H1 (cell line): ENCODE measurements around the gene ZDHHC9. TPM values are rescaled to one million over a fixed set of nuclear protein-coding genes. Genes with fewer than 3 reads are reported as not detected.

Experiments used
- CTCF ChIA-PET: fragments of 300-600 bp; sonication (Branson Sonifier 250); formaldehyde crosslinking; loops from one replicate; lab custom pipeline; 2021; ENCODE audit not compliant: partially characterized antibody; lab: Charles Lee
- POLR2A ChIA-PET: fragments of 300-600 bp; sonication (Branson Sonifier 250); formaldehyde crosslinking; loops from one replicate; lab custom pipeline; 2021; ENCODE audit warnings: inconsistent platforms; ENCODE audit not compliant: partially characterized antibody; lab: Charles Lee
- DNase-seq, 2 experiments: peaks; one replicate each; pipeline versions ENCODE4 v3.0.0 to v3.0.0-alpha.2; 2010 to 2022; ENCODE audit warnings: low spot score in 2 of 2, low read depth in 1 of 2, mixed read lengths in 1 of 2
- FAIRE-seq: peaks from 2 replicates; lab custom pipeline; 2011; peaks lifted over from hg19 to GRCh38; lab: Jason Lieb, UNC
- H2AFZ ChIP-seq: 2 replicates; pipeline ENCODE4 v1.8.1; 2012; ENCODE audit warnings: low read length, inconsistent platforms
- H2AK5ac ChIP-seq: 2 replicates; pipeline ENCODE4 v1.6.1; 2013; ENCODE audit warnings: low read depth, low read length
- H2BK120ac ChIP-seq: replicated peaks from 2 replicates; pipeline ENCODE3; 2013; ENCODE audit warnings: low read depth, low read length, inconsistent platforms
- H2BK12ac ChIP-seq: 2 replicates; pipeline ENCODE4 v1.6.1; 2013; ENCODE audit warnings: low read depth, low read length
- H2BK15ac ChIP-seq: 2 replicates; pipeline ENCODE4 v1.6.1; 2013; ENCODE audit warnings: low read length
- H2BK20ac ChIP-seq: 2 replicates; pipeline ENCODE4 v1.6.1; 2013; ENCODE audit warnings: low read length
- H2BK5ac ChIP-seq: 2 replicates; pipeline ENCODE4 v1.6.1; 2013; ENCODE audit warnings: low read depth, low read length
- H3K14ac ChIP-seq: 2 replicates; pipeline ENCODE4 v1.6.1; 2013; ENCODE audit warnings: inconsistent platforms; ENCODE audit not compliant: insufficient read length
- H3K18ac ChIP-seq: 2 replicates; pipeline ENCODE4 v1.6.1; 2013; ENCODE audit warnings: low read length; ENCODE audit errors: extremely low read depth
- H3K23ac ChIP-seq: 2 replicates; pipeline ENCODE4 v1.6.1; 2013; ENCODE audit warnings: inconsistent platforms; ENCODE audit not compliant: insufficient read length
- H3K23me2 ChIP-seq: 2 replicates; pipeline ENCODE4 v1.6.1; 2013; ENCODE audit warnings: low read depth, low read length
- H3K27ac ChIP-seq: 2 replicates; pipeline ENCODE4 v1.6.1; 2011; ENCODE audit warnings: low read depth, low read length, inconsistent platforms
- H3K27me3 ChIP-seq, 4 experiments: replicated peaks in 1 of 4; 1 replicate in 1 of 4; 2 replicates in 3 of 4; pipeline versions ENCODE4 v1.6.1 to v1.8.1; 2011 to 2013; ENCODE audit warnings: low read length in 3 of 4, mild to moderate bottlenecking in 3 of 4, inconsistent platforms in 2 of 4, mixed read lengths in 2 of 4, moderate library complexity in 1 of 4; ENCODE audit not compliant: control insufficient read depth in 3 of 4, insufficient read depth in 3 of 4; ENCODE audit errors: extremely low read depth in 1 of 4
- H3K36me3 ChIP-seq, 4 experiments: 2 replicates each; pipeline versions ENCODE4 v1.6.1 to v1.8.1; 2011 to 2013; ENCODE audit warnings: mild to moderate bottlenecking in 4 of 4, low read length in 3 of 4, moderate library complexity in 2 of 4, control low read depth in 1 of 4, inconsistent platforms in 1 of 4; ENCODE audit not compliant: insufficient read depth in 4 of 4, control insufficient read depth in 2 of 4
- H3K4ac ChIP-seq: replicated peaks from 2 replicates; pipeline ENCODE3; 2013; ENCODE audit warnings: low read length, low read depth, mixed read lengths, inconsistent platforms; ENCODE audit not compliant: insufficient read length
- H3K4me1 ChIP-seq, 4 experiments: replicated peaks in 1 of 4; 1 replicate in 1 of 4; 2 replicates in 3 of 4; pipeline versions ENCODE4 v1.6.1 to v1.8.1; 2011 to 2013; ENCODE audit warnings: low read length in 3 of 4, inconsistent platforms in 2 of 4, mixed read lengths in 1 of 4; ENCODE audit not compliant: insufficient read depth in 4 of 4, control insufficient read depth in 3 of 4
- H3K4me2 ChIP-seq, 2 experiments: 2 replicates each; pipeline versions ENCODE4 v1.6.1 to v1.8.1; 2011 to 2013; ENCODE audit warnings: low read depth in 2 of 2, low read length in 2 of 2, control low read depth in 1 of 2, inconsistent platforms in 1 of 2, mild to moderate bottlenecking in 1 of 2; ENCODE audit not compliant: insufficient read depth in 1 of 2
- H3K4me3 ChIP-seq, 4 experiments: fragments of 200-600, 300-600 bp in 1 of 4; sonication (generic), shearing (Covaris generic), sonication (Bioruptor Twin) in 1 of 4; 2 replicates each; pipeline versions ENCODE4 v1.5.1 to v1.8.1; 2011 to 2016; ENCODE audit warnings: low read length in 4 of 4, low read depth in 3 of 4, control low read depth in 2 of 4, inconsistent platforms in 2 of 4, mild to moderate bottlenecking in 2 of 4, mixed read lengths in 1 of 4, moderate library complexity in 1 of 4; ENCODE audit not compliant: insufficient read depth in 2 of 4; ENCODE audit errors: extremely low read depth in 1 of 4
- H3K56ac ChIP-seq: replicated peaks from 2 replicates; pipeline ENCODE3; 2013; ENCODE audit warnings: low read depth, mild to moderate bottlenecking, mixed read lengths, low read length, inconsistent platforms; ENCODE audit not compliant: insufficient read length
- H3K79me1 ChIP-seq: 2 replicates; pipeline ENCODE4 v1.6.1; 2013; ENCODE audit warnings: low read depth, low read length, control low read depth
- H3K79me2 ChIP-seq, 2 experiments: 2 replicates each; pipeline versions ENCODE4 v1.6.1 to v1.8.1; 2012 to 2013; ENCODE audit warnings: low read length in 2 of 2, mild to moderate bottlenecking in 2 of 2, inconsistent platforms in 1 of 2; ENCODE audit not compliant: insufficient read depth in 2 of 2, control insufficient read depth in 1 of 2
- H3K9ac ChIP-seq, 4 experiments: replicated peaks in 1 of 4; 1 replicate in 1 of 4; 2 replicates in 3 of 4; pipeline versions ENCODE4 v1.6.1 to v1.8.1; 2011 to 2013; ENCODE audit warnings: low read depth in 3 of 4, low read length in 3 of 4, control low read depth in 2 of 4, mild to moderate bottlenecking in 2 of 4, moderate library complexity in 2 of 4, inconsistent platforms in 1 of 4; ENCODE audit errors: extremely low read depth in 1 of 4
- H3K9me3 ChIP-seq, 2 experiments: 2 replicates each; pipeline versions ENCODE4 v1.6.1 to v1.8.1; 2012 to 2013; ENCODE audit warnings: mild to moderate bottlenecking in 2 of 2, moderate library complexity in 2 of 2, control low read depth in 1 of 2, inconsistent platforms in 1 of 2, low read depth in 1 of 2, low read length in 1 of 2, mixed read lengths in 1 of 2; ENCODE audit not compliant: insufficient read depth in 2 of 2
- H4K20me1 ChIP-seq, 2 experiments: replicated peaks in 1 of 2; 2 replicates each; pipeline versions ENCODE3 to v1.8.1; 2011 to 2013; ENCODE audit warnings: inconsistent platforms in 2 of 2, low read length in 2 of 2, mild to moderate bottlenecking in 1 of 2; ENCODE audit not compliant: insufficient read depth in 2 of 2, control insufficient read depth in 1 of 2
- H4K5ac ChIP-seq: 2 replicates; pipeline ENCODE4 v1.6.1; 2013; ENCODE audit warnings: low read length, low read depth, mixed read lengths, inconsistent platforms; ENCODE audit not compliant: insufficient read length
- H4K8ac ChIP-seq: 2 replicates; pipeline ENCODE4 v1.8.0; 2013; ENCODE audit warnings: mild to moderate bottlenecking, moderate library complexity, low read length, inconsistent platforms; ENCODE audit not compliant: insufficient read depth; ENCODE audit errors: extremely low read depth
- H4K91ac ChIP-seq: replicated peaks from 2 replicates; pipeline ENCODE3; 2013; ENCODE audit warnings: low read length, mixed read lengths, inconsistent platforms; ENCODE audit not compliant: insufficient read length
- FOSL1 ChIP-seq: IDR thresholded peaks from 2 replicates; pipeline ENCODE4 v1.6.1; 2011; ENCODE audit warnings: mild to moderate bottlenecking, low read depth, low read length, moderate library complexity; ENCODE audit not compliant: insufficient read depth
- NRF1 ChIP-seq: IDR thresholded peaks from 2 replicates; pipeline ENCODE4 v1.6.1; 2011; ENCODE audit warnings: mild to moderate bottlenecking, low read depth, low read length, improper control_type of control experiment
- RNF2 ChIP-seq: fragments of 200-900, 300-1000 bp; sonication (generic); IDR thresholded peaks from 2 replicates; pipeline ENCODE4 v1.7.1; 2016; ENCODE audit warnings: borderline replicate concordance, low read depth, mild to moderate bottlenecking, antibody characterized with exemption, low read length; ENCODE audit not compliant: poor library complexity, severe bottlenecking; ENCODE audit errors: missing control alignments
- SP1 ChIP-seq: IDR thresholded peaks from 2 replicates; pipeline ENCODE4 v1.6.1; 2011; ENCODE audit warnings: low read depth, low read length
- USF2 ChIP-seq: IDR thresholded peaks from 2 replicates; pipeline ENCODE4 v1.6.1; 2011; ENCODE audit warnings: low read length, improper control_type of control experiment
- WGBS, 2 experiments: shearing (Covaris generic) in 1 of 2; methylation state at CpG; one replicate each; pipeline versions ENCODE4 v1.1.6 to v1.1.7; 2013 to 2015; ENCODE audit warnings: low lambda C conversion rate in 2 of 2, mixed read lengths in 2 of 2, inconsistent platforms in 1 of 2, low coverage in 1 of 2, missing lambda C conversion rate in 1 of 2; ENCODE audit not compliant: insufficient replicate concordance in 2 of 2, insufficient coverage in 1 of 2, insufficient read length in 1 of 2; ENCODE audit errors: extremely low coverage in 1 of 2, missing lambda C conversion rate in 1 of 2; 5-methylcytosine and 5-hydroxymethylcytosine counted together
- polyA plus RNA-seq, 7 experiments: library from polyadenylated mRNA; depleted of rRNA in 3 of 7; stranded (reverse) in 5 of 7; unstranded in 2 of 7; fragments of >200 nt in 5 of 7; fragments of 200-250 nt in 2 of 7; gene quantifications; 1 replicate in 5 of 7; 2 replicates in 1 of 7; 4 replicates in 1 of 7; pipeline versions ENCODE4 v1.2.1 to v1.2.3, GENCODE V29; 2011 to 2013; ENCODE audit warnings: missing spikeins in 2 of 7, mixed read lengths in 2 of 7
- total RNA-seq: library from RNA; stranded (reverse); fragmentation: NEBNext Ultra II Directional; extraction: Animal tissue kit (Norgen Biotek cat#: 25700); gene quantifications from 2 replicates; pipeline ENCODE4 v1.2.1, GENCODE V29; 2021

Gene ZDHHC9
- total and polyA plus RNA-seq, 2 of the 8 experiments (the other 6 are each of a cell fraction or from before 2014, with no cell fraction given), result 18.1 to 28.3 TPM

- Histone ChIP-seq H2BK12ac (no peak overlapping the region), H3K4me1 (no peaks in the 10 kb centered on the region), H3K27ac (no peak overlapping the region), H4K20me1 (no peaks in the 10 kb centered on the region), H2BK15ac (no peak overlapping the region), H2AFZ (no peak overlapping the region), H3K14ac (no peak overlapping the region), H3K9me3 (no peaks in the 10 kb centered on the region), H2BK20ac (no peak overlapping the region), H2BK120ac (no peak overlapping the region), H3K23me2 (no peaks in the 10 kb centered on the region), H3K79me2 (no peaks in the 10 kb centered on the region), H3K4ac (no peak overlapping the region), H2AK5ac (no peak overlapping the region), H3K9ac (no peak overlapping the region), H3K23ac (no peak overlapping the region), H3K4me3 (no peak overlapping the region), H2BK5ac (no peak overlapping the region), H3K4me2 (no peak overlapping the region), H4K5ac (no peak overlapping the region), H3K18ac (no peak overlapping the region), H3K27me3 (no peaks in the 10 kb centered on the region)
- POLR2A ChIA-PET, result no interaction called here
- CTCF ChIA-PET, result interaction anchor here (0.6 to 1.5 kb wide), 7 partner anchors 12 to 498 kb away, joined by 3 to 9 read pairs (median 3); no protein-coding TSS in a partner anchor
- no peak for DNase-seq
- FAIRE-seq, result no peak
- 88% methylated on average over 3 of the region's 3 CpGs; no CpG with 5 or more reads in 1 of the 2 experiments for WGBS, 2 experiments
- no peak for TF ChIP-seq RNF2
- no peak for TF ChIP-seq USF2
- TF ChIP-seq NRF1, result no peak
- no peak for TF ChIP-seq FOSL1
- no peak for TF ChIP-seq SP1
- TF ChIP-seq, all 59 proteins: peak for 0
- H4K91ac ChIP-seq, result no peak overlapping the region
- no peaks in the 10 kb centered on the region for H3K79me1 ChIP-seq
- no peaks in the 10 kb centered on the region for H3K36me3 ChIP-seq
- no peak overlapping the region for H4K8ac ChIP-seq
- no peak overlapping the region for H3K56ac ChIP-seq
Observed at GRCh38 chrX:129790146-129790545, 53.5 kb downstream of the ZDHHC9 start.
